Breast epithelium (tissue), 3 donors: ENCODE data around the gene MAP4K4.

ENCODE experiments used
- CTCF ChIP-seq, 3 donors: fragments of 450-650 bp; IDR thresholded peaks; one replicate each; pipeline ENCODE4 v1.5.1; 2016 to 2017; ENCODE audit warnings: antibody characterized with exemption in 3 of 3, mild to moderate bottlenecking in 3 of 3, moderate library complexity in 3 of 3
- POLR2A ChIP-seq: fragments of 450-650 bp; IDR thresholded peaks from one replicate; pipeline ENCODE4 v1.6.1; 2016; ENCODE audit warnings: antibody characterized with exemption, mild to moderate bottlenecking, moderate library complexity
- POLR2AphosphoS5 ChIP-seq, 3 donors: sonication (generic); formaldehyde crosslinking; IDR thresholded peaks; one replicate each; pipeline ENCODE4 v1.6.1; 2017; ENCODE audit warnings: antibody characterized with exemption in 3 of 3

GRCh38 chr2:101868525-101868924 lies 171.0 kb downstream of the MAP4K4 start:
- TF ChIP-seq CTCF (IDR thresholded peaks at IDR 0.05) (no peak), POLR2AphosphoS5 (IDR thresholded peaks at IDR 0.05) (no peak), POLR2A (no peak)
